Fibroblast of lung (primary cell): ENCODE measurements around the gene APOO. TPM values are rescaled to one million over a fixed set of nuclear protein-coding genes. Genes with fewer than 3 reads are reported as not detected.

Experiments
- DNase-seq, 2 donors: peaks; one replicate each; pipeline versions ENCODE4 v3.0.0 to v3.0.0-alpha.2; 2010; ENCODE audit warnings: low read depth in 2 of 2
- H2AFZ ChIP-seq: 2 replicates; pipeline ENCODE4 v1.5.1; 2012; ENCODE audit warnings: low read length, control low read depth, inconsistent platforms
- H3K27ac ChIP-seq: 2 replicates; pipeline ENCODE4 v1.5.1; 2011; ENCODE audit warnings: low read length, control low read depth; ENCODE audit not compliant: insufficient read depth
- H3K27me3 ChIP-seq: 2 replicates; pipeline ENCODE4 v1.5.1; 2011; ENCODE audit warnings: mild to moderate bottlenecking, low read length; ENCODE audit not compliant: control insufficient read depth, insufficient read depth
- H3K36me3 ChIP-seq: 2 replicates; pipeline ENCODE4 v1.5.1; 2011; ENCODE audit warnings: low read length; ENCODE audit not compliant: control insufficient read depth, insufficient read depth
- H3K4me1 ChIP-seq: 2 replicates; pipeline ENCODE4 v1.5.1; 2011; ENCODE audit warnings: low read length; ENCODE audit not compliant: control insufficient read depth, insufficient read depth; ENCODE audit errors: extremely low read depth
- H3K4me2 ChIP-seq: 2 replicates; pipeline ENCODE4 v1.5.1; 2011; ENCODE audit warnings: low read length, control low read depth; ENCODE audit not compliant: insufficient read depth; ENCODE audit errors: extremely low read depth
- H3K4me3 ChIP-seq, 4 experiments: fragments of 200-600 bp in 1 of 4; sonication (generic) in 1 of 4; replicated peaks in 1 of 4; 2 replicates each; pipeline ENCODE4 v1.5.1; 2011 to 2016; ENCODE audit warnings: low read length in 4 of 4, low read depth in 3 of 4, mild to moderate bottlenecking in 3 of 4, control low read depth in 2 of 4, inconsistent platforms in 1 of 4, mixed read lengths in 1 of 4; ENCODE audit not compliant: insufficient read depth in 1 of 4; ENCODE audit errors: control extremely low read depth in 1 of 4
- H3K79me2 ChIP-seq: 2 replicates; pipeline ENCODE4 v1.5.1; 2012; ENCODE audit warnings: mild to moderate bottlenecking, low read length, inconsistent platforms; ENCODE audit not compliant: control insufficient read depth, insufficient read depth
- H3K9ac ChIP-seq: 2 replicates; pipeline ENCODE4 v1.5.1; 2011; ENCODE audit warnings: mild to moderate bottlenecking, low read length, control low read depth; ENCODE audit not compliant: insufficient read depth
- H3K9me3 ChIP-seq: 2 replicates; pipeline ENCODE4 v1.5.1; 2012; ENCODE audit warnings: low read depth, low read length; ENCODE audit not compliant: control insufficient read depth, insufficient read depth
- H4K20me1 ChIP-seq: 2 replicates; pipeline ENCODE4 v1.5.1; 2011; ENCODE audit warnings: low read length; ENCODE audit not compliant: control insufficient read depth, insufficient read depth; ENCODE audit errors: extremely low read depth
- EZH2 ChIP-seq: IDR thresholded peaks from 2 replicates; pipeline ENCODE4 v1.5.1; 2012; ENCODE audit warnings: low read length, control low read depth, mild to moderate bottlenecking; ENCODE audit errors: missing control alignments
- polyA plus RNA-seq, 2 donors: library from polyadenylated mRNA; depleted of rRNA in 1 of 2; stranded (reverse) in 1 of 2; unstranded in 1 of 2; fragments of >200 nt; gene quantifications; 2 replicates each; pipeline ENCODE4 v1.2.1, GENCODE V29; 2011 to 2012; ENCODE audit warnings: missing spikeins in 1 of 2
- total RNA-seq: library from RNA; depleted of rRNA; stranded (reverse); fragments of >200 nt; gene quantifications from 2 replicates; pipeline ENCODE4 v1.2.1, GENCODE V29; 2014
- TF ChIP-seq, protein P1 (sequence below), 2 donors: IDR thresholded peaks in 1 of 2; conservative IDR thresholded peaks in 1 of 2; 1 replicate in 1 of 2; 2 replicates in 1 of 2; pipeline ENCODE4 v1.5.1; 2011 to 2012; ENCODE audit warnings: low read length in 2 of 2, control low read depth in 1 of 2, inconsistent platforms in 1 of 2, low read depth in 1 of 2, mild to moderate bottlenecking in 1 of 2

Gene APOO
- total and polyA plus RNA-seq, 2 donors (not counting 1 experiment from before 2014, with no cell fraction given): 8.1 to 17.0 TPM

DNA sequence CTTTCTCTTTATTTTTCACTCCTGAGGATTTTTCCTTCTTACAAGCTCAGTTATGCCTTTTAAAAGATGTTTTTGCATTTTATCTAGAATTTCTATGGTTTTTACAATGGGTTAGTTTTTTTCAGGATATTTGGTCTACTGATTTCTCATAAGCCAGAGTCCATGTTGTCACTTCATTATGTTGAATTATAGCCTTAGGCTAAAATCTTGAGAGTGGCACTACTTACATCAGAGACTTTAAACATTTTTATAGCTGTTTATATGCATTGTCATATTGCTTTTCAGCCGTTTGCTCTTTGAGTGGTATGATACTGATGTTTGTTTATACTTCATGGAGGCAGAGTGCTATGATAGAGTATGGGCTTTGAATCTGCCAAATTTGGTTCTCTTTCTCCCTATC lies 36.5 kb upstream of the APOO start:
- Histone ChIP-seq H3K9me3 (no peaks in the 10 kb centered on the region), H3K79me2 (no peaks in the 10 kb centered on the region), H3K4me1 (no peaks in the 10 kb centered on the region), H3K9ac (no peak overlapping the region), H3K4me2 (no peak overlapping the region), H3K27ac (no peak overlapping the region), H3K27me3 (no peaks in the 10 kb centered on the region), H2AFZ (no peak overlapping the region), H4K20me1 (no peaks in the 10 kb centered on the region), H3K36me3 (no peaks in the 10 kb centered on the region), H3K4me3 (no peak overlapping the region)
- TF ChIP-seq, protein P1, sequence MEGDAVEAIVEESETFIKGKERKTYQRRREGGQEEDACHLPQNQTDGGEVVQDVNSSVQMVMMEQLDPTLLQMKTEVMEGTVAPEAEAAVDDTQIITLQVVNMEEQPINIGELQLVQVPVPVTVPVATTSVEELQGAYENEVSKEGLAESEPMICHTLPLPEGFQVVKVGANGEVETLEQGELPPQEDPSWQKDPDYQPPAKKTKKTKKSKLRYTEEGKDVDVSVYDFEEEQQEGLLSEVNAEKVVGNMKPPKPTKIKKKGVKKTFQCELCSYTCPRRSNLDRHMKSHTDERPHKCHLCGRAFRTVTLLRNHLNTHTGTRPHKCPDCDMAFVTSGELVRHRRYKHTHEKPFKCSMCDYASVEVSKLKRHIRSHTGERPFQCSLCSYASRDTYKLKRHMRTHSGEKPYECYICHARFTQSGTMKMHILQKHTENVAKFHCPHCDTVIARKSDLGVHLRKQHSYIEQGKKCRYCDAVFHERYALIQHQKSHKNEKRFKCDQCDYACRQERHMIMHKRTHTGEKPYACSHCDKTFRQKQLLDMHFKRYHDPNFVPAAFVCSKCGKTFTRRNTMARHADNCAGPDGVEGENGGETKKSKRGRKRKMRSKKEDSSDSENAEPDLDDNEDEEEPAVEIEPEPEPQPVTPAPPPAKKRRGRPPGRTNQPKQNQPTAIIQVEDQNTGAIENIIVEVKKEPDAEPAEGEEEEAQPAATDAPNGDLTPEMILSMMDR (conservative IDR thresholded peaks at IDR 0.05 in 1 of 2, IDR thresholded peaks at IDR 0.05 in 1 of 2; ENCODE audit: low read depth in 1 of 2, low read length in 2 of 2): no peak
- no peak for TF ChIP-seq EZH2
- no peak for DNase-seq

DNA sequence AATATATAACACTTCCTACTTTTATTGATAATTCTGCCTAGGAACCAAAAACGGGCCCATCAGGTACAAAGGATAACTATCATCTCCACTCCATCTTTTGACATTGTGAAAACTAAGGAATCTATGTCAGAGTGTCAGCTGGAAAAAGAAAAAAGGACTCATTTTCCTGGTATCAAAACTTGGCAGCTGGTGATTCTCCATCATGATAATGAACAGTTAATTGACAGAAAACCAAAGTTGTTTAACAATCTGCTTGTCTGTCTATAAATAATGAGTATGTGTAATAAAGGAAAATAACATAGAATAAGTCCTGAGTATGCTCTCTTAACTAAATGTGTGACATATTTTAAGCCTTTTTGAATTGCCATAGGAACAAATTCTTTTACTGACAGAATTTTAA lies 31.5 kb upstream of the APOO start:
- Histone ChIP-seq H3K9me3 (no peaks in the 10 kb centered on the region), H3K79me2 (no peaks in the 10 kb centered on the region), H3K4me1 (no peaks in the 10 kb centered on the region), H3K36me3 (no peaks in the 10 kb centered on the region), H3K27ac (no peak overlapping the region), H4K20me1 (no peaks in the 10 kb centered on the region), H3K27me3 (no peaks in the 10 kb centered on the region), H3K4me3 (no peak overlapping the region), H3K4me2 (no peak overlapping the region), H2AFZ (no peak overlapping the region), H3K9ac (no peak overlapping the region)
- no peak for DNase-seq
- no peak for TF ChIP-seq EZH2
- TF ChIP-seq, protein P1 (conservative IDR thresholded peaks at IDR 0.05 in 1 of 2, IDR thresholded peaks at IDR 0.05 in 1 of 2; ENCODE audit: low read depth in 1 of 2, low read length in 2 of 2): no peak

DNA sequence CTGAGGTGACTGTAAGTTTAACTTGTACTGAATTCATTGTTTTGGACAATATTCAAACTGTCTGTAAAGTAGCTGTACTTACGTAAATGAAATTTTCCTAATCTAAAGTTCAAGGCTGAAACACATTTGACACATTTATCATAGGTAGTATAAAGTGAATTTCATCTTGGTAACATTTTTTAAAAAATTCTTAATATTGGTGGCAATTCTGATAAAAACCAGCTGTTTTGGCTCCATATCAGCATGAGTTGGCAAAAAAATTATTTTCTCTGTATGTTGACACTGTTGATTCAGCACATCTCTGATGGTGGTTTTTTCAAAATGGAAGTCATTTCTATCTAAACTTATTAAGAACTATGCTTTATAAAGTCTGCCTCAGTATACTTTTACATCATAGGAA lies 31.0 kb upstream of the APOO start:
- no peaks in the 10 kb centered on the region for H3K36me3 ChIP-seq
- H3K27ac ChIP-seq: no peak overlapping the region
- H3K9me3 ChIP-seq: no peaks in the 10 kb centered on the region
- DNase-seq: peak in 1 of 2 donors; percentile 65
- H3K9ac ChIP-seq: no peak overlapping the region
- H4K20me1 ChIP-seq: no peaks in the 10 kb centered on the region
- no peak overlapping the region for H2AFZ ChIP-seq
- H3K27me3 ChIP-seq: no peaks in the 10 kb centered on the region
- H3K4me3 ChIP-seq: no peak overlapping the region
- TF ChIP-seq, protein P1 (conservative IDR thresholded peaks at IDR 0.05 in 1 of 2, IDR thresholded peaks at IDR 0.05 in 1 of 2; ENCODE audit: low read depth in 1 of 2, low read length in 2 of 2): no peak
- no peak for TF ChIP-seq EZH2
- H3K4me2 ChIP-seq: no peak overlapping the region
- H3K79me2 ChIP-seq: no peaks in the 10 kb centered on the region
- no peaks in the 10 kb centered on the region for H3K4me1 ChIP-seq
